WTC11 (cell line): ENCODE data around the gene CCDC60. TPM values are rescaled to one million over a fixed set of nuclear protein-coding genes. Genes with fewer than 3 reads are reported as not detected.

Experiments used
- ATAC-seq: fragments of 200-7000 bp; cut with Tn5 transposase; 2 replicates; pipeline ENCODE4 v1.10.0; 2021; ENCODE audit warnings: mild to moderate bottlenecking, moderate library complexity
- CTCF ChIA-PET: fragments of 300-600 bp; sonication (Branson Sonifier 250); formaldehyde crosslinking; loops from one replicate; lab custom pipeline; 2021; ENCODE audit warnings: antibody characterized with exemption; lab: Charles Lee
- POLR2A ChIA-PET: fragments of 350-600 bp; sonication (Branson Sonifier 250); formaldehyde crosslinking; loops from one replicate; lab custom pipeline; 2021; ENCODE audit warnings: antibody characterized with exemption; lab: Charles Lee
- DNase-seq: peaks from one replicate; pipeline ENCODE4 v3.0.0; 2021; ENCODE audit warnings: low spot score
- H3K27ac Mint-ChIP-seq: 2 replicates; pipeline ENCODE4 v1.8.0; 2021; ENCODE audit warnings: mixed read lengths
- H3K27me3 Mint-ChIP-seq: 2 replicates; pipeline ENCODE4 v1.8.0; 2021; ENCODE audit warnings: low read depth, mild to moderate bottlenecking, moderate library complexity, mixed read lengths
- H3K36me3 Mint-ChIP-seq: 2 replicates; pipeline ENCODE4 v1.8.0; 2021; ENCODE audit warnings: mixed read lengths
- H3K4me1 Mint-ChIP-seq: 2 replicates; pipeline ENCODE4 v1.8.0; 2022; ENCODE audit warnings: mixed read lengths
- H3K4me3 Mint-ChIP-seq: 2 replicates; pipeline ENCODE4 v1.8.0; 2021; ENCODE audit warnings: mild to moderate bottlenecking, moderate library complexity, mixed read lengths
- H3K9me3 Mint-ChIP-seq: 2 replicates; pipeline ENCODE4 v1.8.0; 2021; ENCODE audit warnings: mixed read lengths
- CBFB ChIP-seq: sonication (generic); formaldehyde crosslinking; IDR thresholded peaks from 2 replicates; pipeline ENCODE4 v1.8.1; 2022; ENCODE audit warnings: mild to moderate bottlenecking, low read depth, missing genetic modification reagents
- CREB1 ChIP-seq: sonication (generic); formaldehyde crosslinking; IDR thresholded peaks from 2 replicates; pipeline ENCODE4 v1.8.0; 2023; ENCODE audit warnings: mild to moderate bottlenecking, missing genetic modification reagents
- CTCF ChIP-seq: fragments of 200-600 bp; IDR thresholded peaks from 2 replicates; pipeline ENCODE4 v1.8.0; 2022; ENCODE audit warnings: antibody characterized with exemption
- E2F4 ChIP-seq: sonication (generic); formaldehyde crosslinking; IDR thresholded peaks from 2 replicates; pipeline ENCODE4 v1.8.1; 2022; ENCODE audit warnings: low read depth, mild to moderate bottlenecking, moderate library complexity, missing genetic modification reagents, borderline replicate concordance
- ERG ChIP-seq: fragments of 250-450 bp; sonication (Bioruptor Pico); IDR thresholded peaks from 2 replicates; pipeline ENCODE4 v1.8.0; 2021; ENCODE audit warnings: mild to moderate bottlenecking
- GABPB1 ChIP-seq: sonication (generic); formaldehyde crosslinking; IDR thresholded peaks from 2 replicates; pipeline ENCODE4 v1.8.1; 2023; ENCODE audit warnings: mild to moderate bottlenecking, missing genetic modification reagents
- GRHL2 ChIP-seq: fragments of 250-450 bp; sonication (Bioruptor Pico); IDR thresholded peaks from 2 replicates; pipeline ENCODE4 v1.8.0; 2022; ENCODE audit warnings: mild to moderate bottlenecking, moderate library complexity; ENCODE audit not compliant: insufficient replicate concordance, severe bottlenecking
- HMGXB4 ChIP-seq: sonication (generic); formaldehyde crosslinking; IDR thresholded peaks from 2 replicates; pipeline ENCODE4 v1.8.1; 2023; ENCODE audit warnings: mild to moderate bottlenecking, moderate library complexity, missing genetic modification reagents
- KAT7 ChIP-seq: sonication (generic); formaldehyde crosslinking; IDR thresholded peaks from 2 replicates; pipeline ENCODE4 v1.8.1; 2023; ENCODE audit warnings: missing genetic modification reagents, mild to moderate bottlenecking, borderline replicate concordance
- NR1H2 ChIP-seq: sonication (generic); formaldehyde crosslinking; IDR thresholded peaks from 2 replicates; pipeline ENCODE4 v1.9.0; 2021; ENCODE audit warnings: mild to moderate bottlenecking, moderate library complexity, missing genetic modification reagents
- SMAD3 ChIP-seq: sonication (generic); formaldehyde crosslinking; IDR thresholded peaks from 2 replicates; pipeline ENCODE4 v1.8.0; 2022; ENCODE audit warnings: missing genetic modification reagents, mild to moderate bottlenecking, borderline replicate concordance
- ZBTB43 ChIP-seq: sonication (generic); formaldehyde crosslinking; IDR thresholded peaks from 2 replicates; pipeline ENCODE4 v1.8.1; 2023; ENCODE audit warnings: mild to moderate bottlenecking, missing genetic modification reagents
- ZNF219 ChIP-seq: sonication (generic); formaldehyde crosslinking; IDR thresholded peaks from 2 replicates; pipeline ENCODE4 v1.8.0; 2023; ENCODE audit warnings: missing genetic modification reagents, mild to moderate bottlenecking, borderline replicate concordance
- ZNF425 ChIP-seq: fragments of 250-450 bp; sonication (Bioruptor Pico); conservative IDR thresholded peaks from 2 replicates; pipeline ENCODE4 v1.9.0; 2021; ENCODE audit warnings: mild to moderate bottlenecking
- ZNF532 ChIP-seq: fragments of 250-450 bp; sonication (Bioruptor Pico); IDR thresholded peaks from 2 replicates; pipeline ENCODE4 v1.9.0; 2021; ENCODE audit warnings: mild to moderate bottlenecking, borderline replicate concordance
- total RNA-seq: library from RNA; stranded (reverse); gene quantifications from 3 replicates; pipeline ENCODE4 v1.2.3, GENCODE V29; 2021

CCDC60 gene
- total RNA-seq, 1 experiment from 2014 or later: 1.1 TPM

GRCh38 chr12:119544765-119545625, 210.5 kb downstream of the CCDC60 start:
- TF ChIP-seq CTCF: peak; percentile 87
- no peak for TF ChIP-seq HMGXB4
- no peak for TF ChIP-seq ZNF532 (CRISPR knock-in tag)
- TF ChIP-seq GABPB1: no peak
- TF ChIP-seq E2F4 (CRISPR knock-in tag): no peak
- no peak for TF ChIP-seq CREB1 (CRISPR knock-in tag)
- CTCF ChIA-PET: interaction anchor here (0.5 to 1.9 kb wide), 25 partner anchors 10 to 667 kb away, joined by 3 to 23 read pairs (median 3); partner anchors contain the start of gene PRKAB1
- Mint-ChIP-seq H3K36me3 (no peaks in the 10 kb centered on the region), H3K27me3 (no peaks in the 10 kb centered on the region), H3K4me3 (no peak overlapping the region), H3K27ac (no peak overlapping the region), H3K9me3 (peaks cover 9% of the 10 kb centered on the region), H3K4me1 (peaks cover 2% of the 10 kb centered on the region)
- ATAC-seq (peak; percentile 71), DNase-seq (peak; percentile 68)
- POLR2A ChIA-PET: no interaction called here

- Mint-ChIP-seq H3K4me3 (no peak overlapping the region), H3K27me3 (no peaks in the 10 kb centered on the region; the same call in 1 of the 2 replicates), H3K9me3 (peaks cover 3% of the 10 kb centered on the region; the same call in 1 of the 2 replicates), H3K27ac (no peak overlapping the region), H3K36me3 (no peaks in the 10 kb centered on the region), H3K4me1 (peaks cover 6% of the 10 kb centered on the region)
- CTCF ChIA-PET: interaction anchor here (1.1 to 1.3 kb wide), 2 partner anchors 50 to 102 kb away, joined by 3 to 6 read pairs; no protein-coding TSS in a partner anchor
- POLR2A ChIA-PET: no interaction called here
- no peak for ATAC-seq
- no peak for DNase-seq
- no peak for TF ChIP-seq KAT7
- TF ChIP-seq NR1H2 (CRISPR knock-in tag): no peak
- TF ChIP-seq ZBTB43: no peak
- no peak for TF ChIP-seq E2F4 (CRISPR knock-in tag)
- no peak for TF ChIP-seq ZNF219 (CRISPR knock-in tag)
- TF ChIP-seq CBFB (CRISPR knock-in tag): no peak
- no peak for TF ChIP-seq GRHL2
- TF ChIP-seq ERG (CRISPR knock-in tag): no peak
- no peak for TF ChIP-seq SMAD3 (CRISPR knock-in tag)
- TF ChIP-seq ZNF425 (CRISPR knock-in tag): no peak
These were observed 211.8 kb downstream of the CCDC60 start for GRCh38 chr12:119546340-119546739.
